Activated CD4-positive, alpha-beta memory T cell treated with anti-CD3 and anti-CD28 coated beads, Interleukin-2, amount 10 ng/mL, durations not matched to agents 7 days and 5 days (primary cell): Measurements from ENCODE around the gene IER3. TPM values are rescaled to one million over a fixed set of nuclear protein-coding genes. Genes with fewer than 3 reads are reported as not detected.
A peak's percentile ranks its signal among the peaks of the same experiment; 100 is the strongest.

ENCODE experiments used
- CTCF ChIA-PET: fragments of 350-600 bp; sonication (Branson Sonifier 250); formaldehyde crosslinking; loops from one replicate; lab custom pipeline; 2021; ENCODE audit warnings: antibody characterized with exemption, inconsistent platforms; lab: Charles Lee
- POLR2A ChIA-PET: fragments of 350-600 bp; sonication (Branson Sonifier 250); formaldehyde crosslinking; loops from one replicate; lab custom pipeline; 2021; ENCODE audit warnings: antibody characterized with exemption; lab: Charles Lee
- DNase-seq: peaks from one replicate; pipeline ENCODE4 v3.0.0-alpha.2; 2020
- H3K27ac Mint-ChIP-seq: one replicate; pipeline ENCODE4 v1.8.0; 2021; ENCODE audit warnings: mild to moderate bottlenecking, mixed read lengths
- H3K27me3 Mint-ChIP-seq: one replicate; pipeline ENCODE4 v1.8.0; 2021; ENCODE audit warnings: mixed read lengths
- H3K36me3 Mint-ChIP-seq: one replicate; pipeline ENCODE4 v1.8.0; 2021; ENCODE audit warnings: low read depth, mixed read lengths
- H3K4me1 Mint-ChIP-seq: one replicate; pipeline ENCODE4 v1.8.0; 2021; ENCODE audit warnings: mixed read lengths
- H3K4me3 Mint-ChIP-seq: one replicate; pipeline ENCODE4 v1.8.0; 2021; ENCODE audit warnings: mild to moderate bottlenecking, mixed read lengths
- H3K9me3 Mint-ChIP-seq: one replicate; pipeline ENCODE4 v1.8.0; 2021; ENCODE audit warnings: mixed read lengths
- total RNA-seq, 2 experiments: library from RNA; stranded (reverse); gene quantifications; one replicate each; pipeline ENCODE4 v1.2.3, GENCODE V29; 2021

IER3 gene
- total RNA-seq, 2 experiments from 2014 or later, result 11.2 to 13.1 TPM

GRCh38 chr6:30778001-30778635 is 33.8 kb upstream of the IER3 start:
- Mint-ChIP-seq H3K27me3 (no peaks in the 10 kb centered on the region), H3K36me3 (no peaks in the 10 kb centered on the region), H3K27ac (no peak overlapping the region), H3K4me3 (no peak overlapping the region), H3K4me1 (peaks cover 18% of the 10 kb centered on the region), H3K9me3 (no peaks in the 10 kb centered on the region)
- ChIA-PET CTCF (interaction anchor here (1.0 to 1.3 kb wide), 2 partner anchors 10 to 47 kb away, joined by 3 read pairs; no protein-coding TSS in a partner anchor), POLR2A (interaction anchor here (1.2 kb wide), 1 partner anchor 31 kb away, joined by 3 read pairs; no protein-coding TSS in a partner anchor)
- DNase-seq, result no peak

- ChIA-PET CTCF (interaction anchor here (0.6 to 1.0 kb wide), 3 partner anchors 46 to 310 kb away, joined by 3 read pairs; no protein-coding TSS in a partner anchor), POLR2A (interaction anchor here (1.2 kb wide), 1 partner anchor 30 kb away, joined by 3 read pairs; no protein-coding TSS in a partner anchor)
- H3K4me1 Mint-ChIP-seq, result peaks cover 25% of the 10 kb centered on the region
Observed at GRCh38 chr6:30777155-30777485, 32.8 kb upstream of the IER3 start.

GRCh38 chr6:30776390-30777154 is 32.2 kb upstream of the IER3 start:
- POLR2A ChIA-PET, result interaction anchor here (1.2 kb wide), 1 partner anchor 30 kb away, joined by 3 read pairs; no protein-coding TSS in a partner anchor
- CTCF ChIA-PET, result interaction anchor here (0.6 to 1.0 kb wide), 3 partner anchors 138 to 326 kb away, joined by 3 read pairs; no protein-coding TSS in a partner anchor
- Mint-ChIP-seq H3K27me3 (no peaks in the 10 kb centered on the region), H3K4me1 (peaks cover 27% of the 10 kb centered on the region), H3K27ac (no peak overlapping the region), H3K9me3 (peaks cover 2% of the 10 kb centered on the region), H3K36me3 (no peaks in the 10 kb centered on the region), H3K4me3 (no peak overlapping the region)
- no peak for DNase-seq

More at GRCh38 chr6:30777155-30777485, 32.8 kb upstream of the IER3 start:
- H3K27me3 Mint-ChIP-seq, result no peaks in the 10 kb centered on the region
- H3K9me3 Mint-ChIP-seq, result peaks cover 2% of the 10 kb centered on the region
- H3K27ac Mint-ChIP-seq, result no peak overlapping the region
- DNase-seq, result no peak
- H3K36me3 Mint-ChIP-seq, result no peaks in the 10 kb centered on the region
- no peak overlapping the region for H3K4me3 Mint-ChIP-seq

- H3K4me1 Mint-ChIP-seq, result peaks cover 35% of the 10 kb centered on the region
- DNase-seq, result no peak
- no peak overlapping the region for H3K4me3 Mint-ChIP-seq
- ChIA-PET CTCF (no interaction called here), POLR2A (no interaction called here)
- H3K36me3 Mint-ChIP-seq, result no peaks in the 10 kb centered on the region
- H3K27me3 Mint-ChIP-seq, result no peaks in the 10 kb centered on the region
- no peak overlapping the region for H3K27ac Mint-ChIP-seq
- peaks cover 2% of the 10 kb centered on the region for H3K9me3 Mint-ChIP-seq
Observed at GRCh38 chr6:30775104-30775503, 30.8 kb upstream of the IER3 start.

GRCh38 chr6:30774701-30775100 is 30.4 kb upstream of the IER3 start:
- Mint-ChIP-seq H3K36me3 (no peaks in the 10 kb centered on the region), H3K4me1 (peaks cover 39% of the 10 kb centered on the region), H3K4me3 (no peak overlapping the region), H3K9me3 (peaks cover 2% of the 10 kb centered on the region), H3K27me3 (no peaks in the 10 kb centered on the region), H3K27ac (no peak overlapping the region)
- CTCF ChIA-PET, result no interaction called here
- no peak for DNase-seq
- POLR2A ChIA-PET, result no interaction called here

- H3K9me3 Mint-ChIP-seq, result peaks cover 2% of the 10 kb centered on the region
- no peak overlapping the region for H3K4me3 Mint-ChIP-seq
- CTCF ChIA-PET, result no interaction called here
- no peak overlapping the region for H3K27ac Mint-ChIP-seq
- POLR2A ChIA-PET, result interaction anchor here (1.7 kb wide), 1 partner anchor 40 kb away, joined by 6 read pairs; no protein-coding TSS in a partner anchor
- no peak for DNase-seq
- H3K36me3 Mint-ChIP-seq, result no peaks in the 10 kb centered on the region
- peaks cover 51% of the 10 kb centered on the region for H3K4me1 Mint-ChIP-seq
- peaks cover 3% of the 10 kb centered on the region for H3K27me3 Mint-ChIP-seq
Observed at GRCh38 chr6:30770592-30770991, 26.2 kb upstream of the IER3 start.

GRCh38 chr6:30769853-30770524 is 25.6 kb upstream of the IER3 start:
- Mint-ChIP-seq H3K27me3 (peaks cover 3% of the 10 kb centered on the region), H3K4me1 (peaks cover 51% of the 10 kb centered on the region), H3K9me3 (peaks cover 2% of the 10 kb centered on the region), H3K36me3 (no peaks in the 10 kb centered on the region), H3K27ac (peak overlapping the region; percentile 65), H3K4me3 (peak overlapping the region; percentile 28)
- ChIA-PET CTCF (interaction anchor here (0.7 to 1.1 kb wide), 3 partner anchors 25 to 1116 kb away, joined by 3 read pairs; partner anchors contain the start of gene IER3), POLR2A (interaction anchor here (0.6 to 2.3 kb wide), 13 partner anchors 11 to 152 kb away, joined by 3 to 13 read pairs (median 5); partner anchors contain the start of gene IER3)
- DNase-seq, result no peak

GRCh38 chr6:30769088-30769852 is 24.9 kb upstream of the IER3 start:
- ChIA-PET POLR2A (interaction anchor here (0.6 to 2.3 kb wide), 16 partner anchors 12 to 151 kb away, joined by 3 to 13 read pairs (median 5); partner anchors contain the start of genes FLOT1 and IER3), CTCF (interaction anchor here (0.7 to 1.6 kb wide), 6 partner anchors 20 to 1115 kb away, joined by 3 to 4 read pairs (median 3); partner anchors contain the start of gene IER3)
- peak overlapping the region; percentile 65 for H3K27ac Mint-ChIP-seq
- DNase-seq, result peak; percentile 72
- H3K9me3 Mint-ChIP-seq, result peaks cover 3% of the 10 kb centered on the region
- peaks cover 52% of the 10 kb centered on the region for H3K4me1 Mint-ChIP-seq
- peaks cover 7% of the 10 kb centered on the region for H3K27me3 Mint-ChIP-seq
- no peaks in the 10 kb centered on the region for H3K36me3 Mint-ChIP-seq
- H3K4me3 Mint-ChIP-seq, result peak overlapping the region; percentile 28

- H3K4me3 Mint-ChIP-seq, result no peak overlapping the region
- ChIA-PET POLR2A (interaction anchor here (0.7 to 2.3 kb wide), 14 partner anchors 13 to 150 kb away, joined by 4 to 13 read pairs (median 6); partner anchors contain the start of genes FLOT1 and IER3), CTCF (interaction anchor here (1.0 to 1.6 kb wide), 5 partner anchors 10 to 60 kb away, joined by 3 to 4 read pairs (median 3); partner anchors contain the start of gene IER3)
- H3K27me3 Mint-ChIP-seq, result peaks cover 11% of the 10 kb centered on the region
- DNase-seq, result no peak
- H3K27ac Mint-ChIP-seq, result peak overlapping the region; percentile 65
- H3K9me3 Mint-ChIP-seq, result peaks cover 4% of the 10 kb centered on the region
- peaks cover 58% of the 10 kb centered on the region for H3K4me1 Mint-ChIP-seq
- no peaks in the 10 kb centered on the region for H3K36me3 Mint-ChIP-seq
Observed at GRCh38 chr6:30768634-30769087, 24.3 kb upstream of the IER3 start.

- H3K4me1 Mint-ChIP-seq, result peaks cover 61% of the 10 kb centered on the region
- H3K27me3 Mint-ChIP-seq, result peaks cover 11% of the 10 kb centered on the region
- no peak for DNase-seq
- H3K4me3 Mint-ChIP-seq, result no peak overlapping the region
- H3K36me3 Mint-ChIP-seq, result no peaks in the 10 kb centered on the region
- POLR2A ChIA-PET, result interaction anchor here (2.2 to 2.3 kb wide), 2 partner anchors 21 to 31 kb away, joined by 9 to 13 read pairs; no protein-coding TSS in a partner anchor
- CTCF ChIA-PET, result interaction anchor here (1.0 to 1.6 kb wide), 2 partner anchors 10 to 22 kb away, joined by 3 to 4 read pairs; no protein-coding TSS in a partner anchor
- H3K27ac Mint-ChIP-seq, result no peak overlapping the region
- H3K9me3 Mint-ChIP-seq, result peaks cover 4% of the 10 kb centered on the region
Observed at GRCh38 chr6:30767944-30768301, 23.6 kb upstream of the IER3 start.

- no peak for DNase-seq
- peak overlapping the region; percentile 33 for H3K27ac Mint-ChIP-seq
- peaks cover 57% of the 10 kb centered on the region for H3K4me1 Mint-ChIP-seq
- no peak overlapping the region for H3K4me3 Mint-ChIP-seq
- H3K9me3 Mint-ChIP-seq, result peaks cover 4% of the 10 kb centered on the region
- ChIA-PET CTCF (interaction anchor here (1.0 to 1.6 kb wide), 5 partner anchors 11 to 312 kb away, joined by 3 to 5 read pairs (median 4); no protein-coding TSS in a partner anchor), POLR2A (interaction anchor here (1.4 to 2.2 kb wide), 2 partner anchors 21 to 23 kb away, joined by 4 to 9 read pairs; partner anchors contain the start of gene IER3)
- peaks cover 11% of the 10 kb centered on the region for H3K27me3 Mint-ChIP-seq
- no peaks in the 10 kb centered on the region for H3K36me3 Mint-ChIP-seq
Observed at GRCh38 chr6:30767158-30767943, 23.0 kb upstream of the IER3 start.
